K562 (cell line): ENCODE measurements around the gene UBR7. TPM values are rescaled to one million over a fixed set of nuclear protein-coding genes. Genes with fewer than 3 reads are reported as not detected.

Experiments used
- CBX3 ChIP-seq, 2 experiments: IDR thresholded peaks; 1 replicate in 1 of 2; 2 replicates in 1 of 2; pipeline ENCODE4 v1.6.1; 2012; ENCODE audit warnings: inconsistent platforms in 2 of 2, low read length in 2 of 2, borderline replicate concordance in 1 of 2, control low read depth in 1 of 2
- ETV6 ChIP-seq, 3 experiments: fragments of 150-350 bp in 1 of 3; sonication (generic) in 1 of 3; formaldehyde crosslinking in 1 of 3; IDR thresholded peaks; 2 replicates each; pipeline versions ENCODE4 v1.6.1 to v1.8.0; 2014 to 2022; ENCODE audit warnings: borderline replicate concordance in 2 of 3, low read depth in 2 of 3, antibody characterized with exemption in 1 of 3, low read length in 1 of 3, mild to moderate bottlenecking in 1 of 3, missing genetic modification reagents in 1 of 3
- NONO ChIP-seq, 2 experiments: fragments of 200-400 bp in 1 of 2; fragments of 450-650 bp in 1 of 2; formaldehyde crosslinking in 1 of 2; IDR thresholded peaks; 2 replicates each; pipeline ENCODE4 v1.6.1; 2017; ENCODE audit warnings: low read depth in 2 of 2, mild to moderate bottlenecking in 2 of 2, moderate library complexity in 2 of 2, low read length in 1 of 2
- TAL1 ChIP-seq: fragments of 450-650 bp; IDR thresholded peaks from 2 replicates; pipeline ENCODE4 v1.6.1; 2016; ENCODE audit warnings: mild to moderate bottlenecking
- XRCC3 ChIP-seq: fragments of 450-650 bp; IDR thresholded peaks from 2 replicates; pipeline ENCODE4 v1.6.1; 2017; ENCODE audit warnings: mild to moderate bottlenecking, moderate library complexity
- ZNF764 ChIP-seq: fragments of 250-450 bp; sonication (Bioruptor Pico); IDR thresholded peaks from 2 replicates; pipeline ENCODE4 v1.4.0; 2020; ENCODE audit warnings: low read depth, mild to moderate bottlenecking, moderate library complexity
- polyA plus RNA-seq, 8 experiments: library from polyadenylated mRNA; depleted of rRNA in 4 of 8; stranded (reverse) in 5 of 8; unstranded in 3 of 8; fragments of >200 nt; fragmentation: Nextera tagmentation in 2 of 8; fragmentation: Illumina TruSeq in 1 of 8; extraction: Ambion mirVana in 2 of 8; extraction: Trizol in 1 of 8; gene quantifications; 2 replicates each; pipeline versions ENCODE4 v1.2.1 to v1.2.3, GENCODE V29; 2011 to 2014; ENCODE audit warnings: inconsistent platforms in 1 of 8, missing spikeins in 1 of 8
- total RNA-seq, 7 experiments: library from RNA; depleted of rRNA in 6 of 7; stranded (reverse); fragments of >200 nt in 6 of 7; fragmentation: Illumina TruSeq in 2 of 7; extraction: Trizol in 2 of 7; gene quantifications; 2 replicates each; pipeline versions ENCODE4 v1.2.1 to v1.2.3, GENCODE V29; 2011 to 2021; ENCODE audit warnings: low replicate concordance in 1 of 7
- TF ChIP-seq, protein P1 (sequence below), 2 experiments: fragments of 450-650 bp; conservative IDR thresholded peaks; 2 replicates each; pipeline ENCODE4 v1.6.1; 2017; ENCODE audit warnings: mild to moderate bottlenecking in 2 of 2, moderate library complexity in 2 of 2

Gene UBR7
- total and polyA plus RNA-seq, 9 of the 15 experiments (the other 6 are each of a cell fraction or from before 2014, with no cell fraction given): 12.5 to 63.0 (median 34.4) TPM

GRCh38 chr14:93184391-93185348, 22.4 kb upstream of the UBR7 start, which contains the start of the genes LYSET and MOAP1 (continued):
- TF ChIP-seq, protein P1, sequence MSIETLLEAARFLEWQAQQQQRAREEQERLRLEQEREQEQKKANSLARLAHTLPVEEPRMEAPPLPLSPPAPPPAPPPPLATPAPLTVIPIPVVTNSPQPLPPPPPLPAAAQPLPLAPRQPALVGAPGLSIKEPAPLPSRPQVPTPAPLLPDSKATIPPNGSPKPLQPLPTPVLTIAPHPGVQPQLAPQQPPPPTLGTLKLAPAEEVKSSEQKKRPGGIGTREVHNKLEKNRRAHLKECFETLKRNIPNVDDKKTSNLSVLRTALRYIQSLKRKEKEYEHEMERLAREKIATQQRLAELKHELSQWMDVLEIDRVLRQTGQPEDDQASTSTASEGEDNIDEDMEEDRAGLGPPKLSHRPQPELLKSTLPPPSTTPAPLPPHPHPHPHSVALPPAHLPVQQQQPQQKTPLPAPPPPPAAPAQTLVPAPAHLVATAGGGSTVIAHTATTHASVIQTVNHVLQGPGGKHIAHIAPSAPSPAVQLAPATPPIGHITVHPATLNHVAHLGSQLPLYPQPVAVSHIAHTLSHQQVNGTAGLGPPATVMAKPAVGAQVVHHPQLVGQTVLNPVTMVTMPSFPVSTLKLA (conservative IDR thresholded peaks at IDR 0.05): no peak; a peak in 1 of 4 replicates
- TF ChIP-seq ZNF764 (CRISPR knock-in tag): no peak
- TF ChIP-seq XRCC3: no peak
- no peak for TF ChIP-seq ETV6 (IDR thresholded peaks at IDR 0.05; ENCODE audit: borderline replicate concordance in 1 of 2, low read depth in 2 of 2, low read length in 1 of 2)
- TF ChIP-seq ETV6 (CRISPR knock-in tag; IDR thresholded peaks at IDR 0.05; ENCODE audit: borderline replicate concordance): no peak
- TF ChIP-seq CBX3 (IDR thresholded peaks at IDR 0.05; ENCODE audit: borderline replicate concordance in 1 of 2, low read length in 2 of 2): no peak
- TF ChIP-seq NONO (IDR thresholded peaks at IDR 0.05; ENCODE audit: low read depth in 2 of 2, low read length in 1 of 2): 0 out of 4 replicates have a peak, but pooled peaks of 1 of the 2 experiments have one; percentile 19
- TF ChIP-seq TAL1: no peak
